Measurements from ENCODE around the gene RPS25.

- TF ChIP-seq CTCF (IDR thresholded peaks at IDR 0.05) (no peak), POLR2A (IDR thresholded peaks at IDR 0.05) (no peak)
These were observed 9.6 kb upstream of the RPS25 start for GRCh38 chr11:119027561-119028345.

All from esophagus squamous epithelium (tissue), 4 donors.